WTC11 (cell line): ENCODE measurements around the gene GALNTL6. TPM values are rescaled to one million over a fixed set of nuclear protein-coding genes. Genes with fewer than 3 reads are reported as not detected.

Experiments used
- ATAC-seq: fragments of 200-7000 bp; cut with Tn5 transposase; 2 replicates; pipeline ENCODE4 v1.10.0; 2021; ENCODE audit warnings: mild to moderate bottlenecking, moderate library complexity
- CTCF ChIA-PET: fragments of 300-600 bp; sonication (Branson Sonifier 250); formaldehyde crosslinking; loops from one replicate; lab custom pipeline; 2021; ENCODE audit warnings: antibody characterized with exemption; lab: Charles Lee
- POLR2A ChIA-PET: fragments of 350-600 bp; sonication (Branson Sonifier 250); formaldehyde crosslinking; loops from one replicate; lab custom pipeline; 2021; ENCODE audit warnings: antibody characterized with exemption; lab: Charles Lee
- DNase-seq: peaks from one replicate; pipeline ENCODE4 v3.0.0; 2021; ENCODE audit warnings: low spot score
- H3K27ac Mint-ChIP-seq: 2 replicates; pipeline ENCODE4 v1.8.0; 2021; ENCODE audit warnings: mixed read lengths
- H3K27me3 Mint-ChIP-seq: 2 replicates; pipeline ENCODE4 v1.8.0; 2021; ENCODE audit warnings: low read depth, mild to moderate bottlenecking, moderate library complexity, mixed read lengths
- H3K36me3 Mint-ChIP-seq: 2 replicates; pipeline ENCODE4 v1.8.0; 2021; ENCODE audit warnings: mixed read lengths
- H3K4me1 Mint-ChIP-seq: 2 replicates; pipeline ENCODE4 v1.8.0; 2022; ENCODE audit warnings: mixed read lengths
- H3K4me3 Mint-ChIP-seq: 2 replicates; pipeline ENCODE4 v1.8.0; 2021; ENCODE audit warnings: mild to moderate bottlenecking, moderate library complexity, mixed read lengths
- H3K9me3 Mint-ChIP-seq: 2 replicates; pipeline ENCODE4 v1.8.0; 2021; ENCODE audit warnings: mixed read lengths
- ELF4 ChIP-seq: sonication (generic); formaldehyde crosslinking; IDR thresholded peaks from 2 replicates; pipeline ENCODE4 v1.8.1; 2022; ENCODE audit warnings: low read depth, mild to moderate bottlenecking, moderate library complexity, missing genetic modification reagents
- EMX1 ChIP-seq: fragments of 250-450 bp; sonication (Bioruptor Pico); IDR thresholded peaks from 2 replicates; pipeline ENCODE4 v1.8.0; 2021; ENCODE audit warnings: mild to moderate bottlenecking
- FOXK1 ChIP-seq: sonication (generic); formaldehyde crosslinking; IDR thresholded peaks from 2 replicates; pipeline ENCODE4 v1.8.0; 2022; ENCODE audit warnings: mild to moderate bottlenecking, moderate library complexity, missing genetic modification reagents
- IRF2 ChIP-seq: sonication (generic); formaldehyde crosslinking; IDR thresholded peaks from 2 replicates; pipeline ENCODE4 v1.8.0; 2022; ENCODE audit warnings: low read depth, missing genetic modification reagents, borderline replicate concordance
- MXD4 ChIP-seq: fragments of 250-450 bp; sonication (Bioruptor Pico); IDR thresholded peaks from 2 replicates; pipeline ENCODE4 v1.8.0; 2021; ENCODE audit warnings: mild to moderate bottlenecking, moderate library complexity, borderline replicate concordance
- MYBL2 ChIP-seq: sonication (generic); formaldehyde crosslinking; IDR thresholded peaks from 2 replicates; pipeline ENCODE4 v1.8.1; 2023; ENCODE audit warnings: mild to moderate bottlenecking, moderate library complexity, missing genetic modification reagents
- SOX15 ChIP-seq: fragments of 250-450 bp; sonication (Bioruptor Pico); IDR thresholded peaks from 2 replicates; pipeline ENCODE4 v1.9.0; 2021; ENCODE audit warnings: mild to moderate bottlenecking
- TEAD1 ChIP-seq: sonication (generic); formaldehyde crosslinking; IDR thresholded peaks from 2 replicates; pipeline ENCODE4 v1.8.0; 2022; ENCODE audit warnings: mild to moderate bottlenecking, missing genetic modification reagents
- ZNF671 ChIP-seq: fragments of 250-450 bp; sonication (Bioruptor Pico); IDR thresholded peaks from 2 replicates; pipeline ENCODE4 v1.8.0; 2021; ENCODE audit warnings: mild to moderate bottlenecking
- total RNA-seq: library from RNA; stranded (reverse); gene quantifications from 3 replicates; pipeline ENCODE4 v1.2.3, GENCODE V29; 2021
- TF ChIP-seq, protein P1 (sequence below): sonication (generic); formaldehyde crosslinking; IDR thresholded peaks from 2 replicates; pipeline ENCODE4 v1.8.0; 2023; ENCODE audit warnings: missing genetic modification reagents
- TF ChIP-seq, protein P2 (sequence below): sonication (generic); formaldehyde crosslinking; IDR thresholded peaks from 2 replicates; pipeline ENCODE4 v1.8.1; 2023; ENCODE audit warnings: mild to moderate bottlenecking, missing genetic modification reagents, borderline replicate concordance
- TF ChIP-seq, protein P3 (sequence below): fragments of 250-450 bp; sonication (Bioruptor Pico); IDR thresholded peaks from 2 replicates; pipeline ENCODE4 v1.9.0; 2021; ENCODE audit warnings: moderate library complexity, mild to moderate bottlenecking, inconsistent platforms, borderline replicate concordance
- TF ChIP-seq, protein P4 (sequence below): sonication (generic); formaldehyde crosslinking; IDR thresholded peaks from 2 replicates; pipeline ENCODE4 v1.8.0; 2023; ENCODE audit warnings: mild to moderate bottlenecking, missing genetic modification reagents
- TF ChIP-seq, protein P5 (sequence below): sonication (generic); formaldehyde crosslinking; IDR thresholded peaks from 2 replicates; pipeline ENCODE4 v1.8.1; 2023; ENCODE audit warnings: mild to moderate bottlenecking, moderate library complexity, missing genetic modification reagents
- TF ChIP-seq, protein P6 (sequence below): sonication (generic); formaldehyde crosslinking; IDR thresholded peaks from 2 replicates; pipeline ENCODE4 v1.8.1; 2023; ENCODE audit warnings: mild to moderate bottlenecking, missing genetic modification reagents

GALNTL6 gene
- total RNA-seq, 1 experiment from 2014 or later, result 0.24 TPM

DNA sequence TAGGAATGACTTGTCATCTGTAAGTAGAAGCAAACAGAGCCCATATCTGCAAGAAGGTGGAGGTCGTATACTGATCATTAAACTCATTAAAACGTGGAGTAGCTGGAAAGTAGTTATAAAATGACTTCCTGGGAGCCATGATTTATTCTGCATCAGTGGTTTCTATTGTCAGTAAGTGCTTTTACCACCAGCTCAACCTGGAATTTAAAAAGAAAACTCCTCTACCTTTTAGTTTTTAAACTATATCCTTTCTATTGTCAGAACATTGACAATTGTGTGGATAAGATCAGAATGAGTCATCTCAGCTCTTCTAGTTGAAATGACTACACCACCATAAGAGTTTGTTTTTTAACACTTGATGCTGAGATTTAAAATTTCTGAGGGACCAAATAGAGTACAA is 704.2 kb downstream of the GALNTL6 start (continued):
- TF ChIP-seq, protein P1, sequence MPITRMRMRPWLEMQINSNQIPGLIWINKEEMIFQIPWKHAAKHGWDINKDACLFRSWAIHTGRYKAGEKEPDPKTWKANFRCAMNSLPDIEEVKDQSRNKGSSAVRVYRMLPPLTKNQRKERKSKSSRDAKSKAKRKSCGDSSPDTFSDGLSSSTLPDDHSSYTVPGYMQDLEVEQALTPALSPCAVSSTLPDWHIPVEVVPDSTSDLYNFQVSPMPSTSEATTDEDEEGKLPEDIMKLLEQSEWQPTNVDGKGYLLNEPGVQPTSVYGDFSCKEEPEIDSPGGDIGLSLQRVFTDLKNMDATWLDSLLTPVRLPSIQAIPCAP, result no peak
- TF ChIP-seq EMX1 (CRISPR knock-in tag), result no peak
- no peak for TF ChIP-seq IRF2 (CRISPR knock-in tag)

DNA sequence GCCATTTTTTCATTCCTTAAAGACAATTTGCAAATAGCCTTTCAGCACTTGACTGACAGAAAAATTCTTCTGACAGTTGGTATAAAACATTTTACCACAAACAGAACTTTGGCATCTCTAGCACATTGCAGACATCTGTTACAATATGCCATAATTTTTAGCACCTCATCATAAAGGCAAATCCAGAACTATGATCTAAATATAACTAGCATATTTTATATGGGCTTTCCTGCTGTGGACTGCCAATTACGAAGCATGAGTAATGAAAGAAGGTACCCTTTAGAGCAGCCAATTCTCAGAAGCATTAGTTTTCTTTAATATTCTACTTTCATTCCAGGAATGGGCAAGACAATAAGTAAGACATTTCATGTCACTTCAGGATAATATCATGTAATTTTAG is 708.0 kb downstream of the GALNTL6 start:
- Mint-ChIP-seq H3K27me3 (no peaks in the 10 kb centered on the region), H3K9me3 (no peaks in the 10 kb centered on the region), H3K36me3 (no peaks in the 10 kb centered on the region), H3K4me3 (no peak overlapping the region), H3K4me1 (no peaks in the 10 kb centered on the region), H3K27ac (no peak overlapping the region)
- DNase-seq (no peak), ATAC-seq (no peak)
- ChIA-PET POLR2A (no interaction called here), CTCF (no interaction called here)
- TF ChIP-seq MXD4 (CRISPR knock-in tag), result no peak
- no peak for TF ChIP-seq FOXK1 (CRISPR knock-in tag)
- TF ChIP-seq, protein P2, sequence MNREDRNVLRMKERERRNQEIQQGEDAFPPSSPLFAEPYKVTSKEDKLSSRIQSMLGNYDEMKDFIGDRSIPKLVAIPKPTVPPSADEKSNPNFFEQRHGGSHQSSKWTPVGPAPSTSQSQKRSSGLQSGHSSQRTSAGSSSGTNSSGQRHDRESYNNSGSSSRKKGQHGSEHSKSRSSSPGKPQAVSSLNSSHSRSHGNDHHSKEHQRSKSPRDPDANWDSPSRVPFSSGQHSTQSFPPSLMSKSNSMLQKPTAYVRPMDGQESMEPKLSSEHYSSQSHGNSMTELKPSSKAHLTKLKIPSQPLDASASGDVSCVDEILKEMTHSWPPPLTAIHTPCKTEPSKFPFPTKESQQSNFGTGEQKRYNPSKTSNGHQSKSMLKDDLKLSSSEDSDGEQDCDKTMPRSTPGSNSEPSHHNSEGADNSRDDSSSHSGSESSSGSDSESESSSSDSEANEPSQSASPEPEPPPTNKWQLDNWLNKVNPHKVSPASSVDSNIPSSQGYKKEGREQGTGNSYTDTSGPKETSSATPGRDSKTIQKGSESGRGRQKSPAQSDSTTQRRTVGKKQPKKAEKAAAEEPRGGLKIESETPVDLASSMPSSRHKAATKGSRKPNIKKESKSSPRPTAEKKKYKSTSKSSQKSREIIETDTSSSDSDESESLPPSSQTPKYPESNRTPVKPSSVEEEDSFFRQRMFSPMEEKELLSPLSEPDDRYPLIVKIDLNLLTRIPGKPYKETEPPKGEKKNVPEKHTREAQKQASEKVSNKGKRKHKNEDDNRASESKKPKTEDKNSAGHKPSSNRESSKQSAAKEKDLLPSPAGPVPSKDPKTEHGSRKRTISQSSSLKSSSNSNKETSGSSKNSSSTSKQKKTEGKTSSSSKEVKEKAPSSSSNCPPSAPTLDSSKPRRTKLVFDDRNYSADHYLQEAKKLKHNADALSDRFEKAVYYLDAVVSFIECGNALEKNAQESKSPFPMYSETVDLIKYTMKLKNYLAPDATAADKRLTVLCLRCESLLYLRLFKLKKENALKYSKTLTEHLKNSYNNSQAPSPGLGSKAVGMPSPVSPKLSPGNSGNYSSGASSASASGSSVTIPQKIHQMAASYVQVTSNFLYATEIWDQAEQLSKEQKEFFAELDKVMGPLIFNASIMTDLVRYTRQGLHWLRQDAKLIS (CRISPR knock-in tag), result no peak
- TF ChIP-seq, protein P3, sequence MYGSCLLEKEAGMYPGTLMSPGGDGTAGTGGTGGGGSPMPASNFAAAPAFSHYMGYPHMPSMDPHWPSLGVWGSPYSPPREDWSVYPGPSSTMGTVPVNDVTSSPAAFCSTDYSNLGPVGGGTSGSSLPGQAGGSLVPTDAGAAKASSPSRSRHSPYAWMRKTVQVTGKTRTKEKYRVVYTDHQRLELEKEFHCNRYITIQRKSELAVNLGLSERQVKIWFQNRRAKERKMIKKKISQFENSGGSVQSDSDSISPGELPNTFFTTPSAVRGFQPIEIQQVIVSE, result no peak
- TF ChIP-seq, protein P4, sequence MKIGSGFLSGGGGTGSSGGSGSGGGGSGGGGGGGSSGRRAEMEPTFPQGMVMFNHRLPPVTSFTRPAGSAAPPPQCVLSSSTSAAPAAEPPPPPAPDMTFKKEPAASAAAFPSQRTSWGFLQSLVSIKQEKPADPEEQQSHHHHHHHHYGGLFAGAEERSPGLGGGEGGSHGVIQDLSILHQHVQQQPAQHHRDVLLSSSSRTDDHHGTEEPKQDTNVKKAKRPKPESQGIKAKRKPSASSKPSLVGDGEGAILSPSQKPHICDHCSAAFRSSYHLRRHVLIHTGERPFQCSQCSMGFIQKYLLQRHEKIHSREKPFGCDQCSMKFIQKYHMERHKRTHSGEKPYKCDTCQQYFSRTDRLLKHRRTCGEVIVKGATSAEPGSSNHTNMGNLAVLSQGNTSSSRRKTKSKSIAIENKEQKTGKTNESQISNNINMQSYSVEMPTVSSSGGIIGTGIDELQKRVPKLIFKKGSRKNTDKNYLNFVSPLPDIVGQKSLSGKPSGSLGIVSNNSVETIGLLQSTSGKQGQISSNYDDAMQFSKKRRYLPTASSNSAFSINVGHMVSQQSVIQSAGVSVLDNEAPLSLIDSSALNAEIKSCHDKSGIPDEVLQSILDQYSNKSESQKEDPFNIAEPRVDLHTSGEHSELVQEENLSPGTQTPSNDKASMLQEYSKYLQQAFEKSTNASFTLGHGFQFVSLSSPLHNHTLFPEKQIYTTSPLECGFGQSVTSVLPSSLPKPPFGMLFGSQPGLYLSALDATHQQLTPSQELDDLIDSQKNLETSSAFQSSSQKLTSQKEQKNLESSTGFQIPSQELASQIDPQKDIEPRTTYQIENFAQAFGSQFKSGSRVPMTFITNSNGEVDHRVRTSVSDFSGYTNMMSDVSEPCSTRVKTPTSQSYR, result no peak
- TF ChIP-seq ZNF671 (CRISPR knock-in tag), result no peak
- TF ChIP-seq, protein P5, sequence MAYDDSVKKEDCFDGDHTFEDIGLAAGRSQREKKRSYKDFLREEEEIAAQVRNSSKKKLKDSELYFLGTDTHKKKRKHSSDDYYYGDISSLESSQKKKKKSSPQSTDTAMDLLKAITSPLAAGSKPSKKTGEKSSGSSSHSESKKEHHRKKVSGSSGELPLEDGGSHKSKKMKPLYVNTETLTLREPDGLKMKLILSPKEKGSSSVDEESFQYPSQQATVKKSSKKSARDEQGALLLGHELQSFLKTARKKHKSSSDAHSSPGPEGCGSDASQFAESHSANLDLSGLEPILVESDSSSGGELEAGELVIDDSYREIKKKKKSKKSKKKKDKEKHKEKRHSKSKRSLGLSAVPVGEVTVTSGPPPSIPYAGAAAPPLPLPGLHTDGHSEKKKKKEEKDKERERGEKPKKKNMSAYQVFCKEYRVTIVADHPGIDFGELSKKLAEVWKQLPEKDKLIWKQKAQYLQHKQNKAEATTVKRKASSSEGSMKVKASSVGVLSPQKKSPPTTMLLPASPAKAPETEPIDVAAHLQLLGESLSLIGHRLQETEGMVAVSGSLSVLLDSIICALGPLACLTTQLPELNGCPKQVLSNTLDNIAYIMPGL (CRISPR knock-in tag), result no peak
- no peak for TF ChIP-seq MYBL2 (CRISPR knock-in tag)
- no peak for TF ChIP-seq SOX15
- TF ChIP-seq ELF4 (CRISPR knock-in tag), result no peak
- TF ChIP-seq TEAD1 (CRISPR knock-in tag), result no peak
- TF ChIP-seq, protein P6, sequence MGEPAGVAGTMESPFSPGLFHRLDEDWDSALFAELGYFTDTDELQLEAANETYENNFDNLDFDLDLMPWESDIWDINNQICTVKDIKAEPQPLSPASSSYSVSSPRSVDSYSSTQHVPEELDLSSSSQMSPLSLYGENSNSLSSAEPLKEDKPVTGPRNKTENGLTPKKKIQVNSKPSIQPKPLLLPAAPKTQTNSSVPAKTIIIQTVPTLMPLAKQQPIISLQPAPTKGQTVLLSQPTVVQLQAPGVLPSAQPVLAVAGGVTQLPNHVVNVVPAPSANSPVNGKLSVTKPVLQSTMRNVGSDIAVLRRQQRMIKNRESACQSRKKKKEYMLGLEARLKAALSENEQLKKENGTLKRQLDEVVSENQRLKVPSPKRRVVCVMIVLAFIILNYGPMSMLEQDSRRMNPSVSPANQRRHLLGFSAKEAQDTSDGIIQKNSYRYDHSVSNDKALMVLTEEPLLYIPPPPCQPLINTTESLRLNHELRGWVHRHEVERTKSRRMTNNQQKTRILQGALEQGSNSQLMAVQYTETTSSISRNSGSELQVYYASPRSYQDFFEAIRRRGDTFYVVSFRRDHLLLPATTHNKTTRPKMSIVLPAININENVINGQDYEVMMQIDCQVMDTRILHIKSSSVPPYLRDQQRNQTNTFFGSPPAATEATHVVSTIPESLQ (CRISPR knock-in tag), result no peak
